SK-MEL-5 (cell line): Measurements from ENCODE around the gene TXLNG. TPM values are rescaled to one million over a fixed set of nuclear protein-coding genes. Genes with fewer than 3 reads are reported as not detected.

Experiments
- DNase-seq: peaks from one replicate; pipeline ENCODE4 v3.0.0-alpha.2; 2016; ENCODE audit warnings: low read depth, low spot score
- in situ Hi-C: cut with HindIII; loops from 2 replicates; pipeline ENCODE4 v1.10.0; 2016; ENCODE audit warnings: low sequenced_read_pairs, high pct_unique_total_duplicates, low pct_unique_long_range_greater_than_20kb
- total RNA-seq: library from RNA; depleted of rRNA; stranded (reverse); fragments of >200 nt; shearing (Covaris generic); gene quantifications from 2 replicates; pipeline ENCODE4 v1.2.3, GENCODE V29; 2014

The TXLNG gene
- total RNA-seq, 1 experiment from 2014 or later, result 15.3 TPM

DNA sequence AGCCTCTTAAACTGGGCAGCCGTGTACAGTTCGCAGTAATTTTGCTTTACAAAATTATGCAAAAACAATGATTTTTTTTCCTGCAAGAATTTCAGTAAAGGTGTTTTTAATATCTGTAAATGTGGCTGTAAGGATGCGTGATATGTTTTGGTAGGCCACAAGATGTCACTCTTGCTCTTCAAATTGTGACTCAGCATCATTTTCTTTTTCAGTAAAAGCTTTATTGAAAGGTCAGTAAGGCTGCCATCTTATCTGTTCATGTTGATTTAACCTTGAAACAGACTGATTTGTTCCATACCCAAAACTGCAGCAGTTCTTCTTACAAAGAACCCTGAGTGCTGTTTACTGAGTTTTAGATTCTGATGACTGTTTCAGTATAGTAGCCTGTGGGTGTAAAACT lies 39.9 kb downstream of the TXLNG start:
- in situ Hi-C loops, result no loop called here
- DNase-seq, result peak; percentile 65

DNA sequence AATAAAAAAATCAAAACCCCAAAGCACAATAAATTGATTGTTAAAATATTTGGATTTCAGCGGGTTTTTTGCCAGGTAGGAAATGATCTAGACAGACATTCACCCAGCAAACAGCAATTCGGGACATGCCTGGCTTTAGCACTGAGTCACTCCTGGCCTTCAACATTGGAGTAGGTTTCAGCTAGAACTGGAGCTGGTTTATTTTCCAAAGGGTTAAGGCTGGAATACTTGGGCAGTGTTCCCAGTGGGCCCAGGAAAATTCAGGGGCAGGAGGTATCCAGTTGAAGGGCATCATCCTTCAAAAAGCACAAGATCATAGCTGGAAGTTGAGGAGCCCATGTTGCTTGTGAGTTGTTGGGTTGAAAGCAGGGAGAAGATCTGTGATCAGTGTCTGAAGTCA lies 41.0 kb downstream of the TXLNG start:
- in situ Hi-C loops, result no loop called here
- DNase-seq, result no peak

DNA sequence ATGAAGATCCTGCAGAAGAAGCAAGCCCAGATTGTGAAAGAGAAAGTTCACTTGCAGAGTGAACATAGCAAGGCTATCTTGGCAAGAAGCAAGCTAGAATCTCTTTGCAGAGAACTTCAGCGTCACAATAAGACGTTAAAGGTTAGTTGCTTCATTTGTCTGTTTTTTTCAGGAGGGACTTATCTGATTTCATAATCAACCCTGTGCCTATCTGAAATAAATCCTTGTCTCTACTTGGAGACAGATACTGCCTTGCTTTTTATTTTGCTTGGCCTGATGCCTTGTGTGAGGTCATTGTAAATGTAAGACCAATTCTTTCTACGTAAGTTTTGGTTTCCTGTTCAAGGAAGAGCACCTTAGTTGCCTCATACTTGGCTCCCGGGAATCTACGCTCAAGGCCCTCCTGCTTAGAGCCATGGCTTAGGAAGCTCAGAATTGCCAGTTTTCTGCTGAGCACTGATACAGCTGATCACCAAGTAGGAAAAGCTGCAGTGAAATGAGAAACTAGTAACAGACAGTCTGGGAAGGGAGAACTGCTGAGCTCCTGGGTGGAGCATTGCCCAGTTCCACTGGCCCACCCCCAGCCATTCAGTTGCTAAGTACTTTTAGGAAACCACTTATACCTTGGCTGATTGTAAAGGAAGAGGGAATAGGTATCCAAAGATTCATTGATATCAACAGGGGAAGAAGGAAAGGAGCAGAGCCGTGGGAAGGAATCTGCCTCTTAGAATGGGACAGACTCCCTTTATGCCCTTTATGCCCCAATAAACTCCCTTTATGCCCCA lies 42.0 kb downstream of the TXLNG start:
- peak; percentile 58 for DNase-seq

DNA sequence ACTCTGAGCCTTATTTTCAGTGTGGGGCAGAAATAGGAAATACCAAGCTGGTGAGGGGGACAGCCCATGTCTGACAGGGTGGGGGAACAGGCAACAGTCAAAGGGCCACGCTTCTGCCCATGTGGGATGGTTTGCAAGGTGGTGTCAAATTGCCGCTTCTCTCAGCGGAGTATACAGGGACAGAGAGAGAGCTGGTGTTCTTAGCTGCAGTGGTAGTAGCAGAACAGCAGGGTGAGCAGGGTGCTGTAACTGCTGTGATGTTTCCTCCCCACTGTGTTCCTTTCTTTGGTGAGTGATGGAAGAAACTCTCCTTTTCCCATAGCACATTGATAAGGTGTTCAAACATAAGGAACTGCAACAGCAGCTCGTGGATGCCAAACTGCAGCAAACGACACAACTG lies 46.0 kb downstream of the TXLNG start:
- DNase-seq, result no peak
- in situ Hi-C loops, result no loop called here

More for the DNA sequence above, 42.0 kb downstream of the TXLNG start:
- in situ Hi-C loops, result no loop called here

DNA sequence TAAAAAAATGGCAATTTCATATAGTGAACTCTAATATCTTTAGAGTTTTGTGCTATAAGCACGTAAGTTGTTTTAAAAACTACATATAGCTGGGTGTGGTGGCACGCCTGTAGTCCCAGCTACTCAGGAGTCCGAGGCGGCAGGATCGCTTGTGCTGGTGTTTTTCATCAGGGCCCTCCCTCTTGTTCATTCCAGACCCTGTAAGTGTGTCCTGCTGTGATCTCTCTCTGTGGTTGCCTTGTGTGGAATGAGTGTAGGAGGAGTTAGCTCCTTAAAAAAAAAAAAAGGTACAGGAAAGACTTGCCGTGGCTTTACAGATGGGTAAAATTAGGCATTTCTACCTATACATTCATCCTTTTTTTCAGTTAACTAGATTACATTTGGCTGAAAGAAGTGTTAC lies 48.5 kb downstream of the TXLNG start:
- DNase-seq, result no peak
- in situ Hi-C loops, result no loop called here

DNA sequence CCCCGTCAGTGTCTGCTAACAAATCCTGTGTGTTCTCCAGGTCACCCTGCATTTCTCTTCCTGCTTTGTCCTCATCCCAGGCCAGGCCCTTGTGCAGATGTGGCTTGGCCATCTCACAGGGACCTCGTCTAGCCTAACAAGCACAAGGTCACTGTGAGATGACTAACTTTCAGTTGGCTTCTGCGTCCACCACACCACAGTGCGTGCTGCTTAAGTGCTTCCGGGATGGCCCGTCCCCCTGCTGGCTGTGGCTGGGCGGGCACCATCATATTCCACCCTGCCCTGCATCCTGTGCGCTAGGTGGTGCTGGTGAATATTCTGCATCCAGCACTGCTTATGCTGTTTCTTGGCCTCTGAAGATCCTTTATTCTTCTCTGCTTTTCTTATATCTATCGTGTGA lies 50.1 kb downstream of the TXLNG start:
- DNase-seq, result peak; percentile 65
- in situ Hi-C loops, result no loop called here

DNA sequence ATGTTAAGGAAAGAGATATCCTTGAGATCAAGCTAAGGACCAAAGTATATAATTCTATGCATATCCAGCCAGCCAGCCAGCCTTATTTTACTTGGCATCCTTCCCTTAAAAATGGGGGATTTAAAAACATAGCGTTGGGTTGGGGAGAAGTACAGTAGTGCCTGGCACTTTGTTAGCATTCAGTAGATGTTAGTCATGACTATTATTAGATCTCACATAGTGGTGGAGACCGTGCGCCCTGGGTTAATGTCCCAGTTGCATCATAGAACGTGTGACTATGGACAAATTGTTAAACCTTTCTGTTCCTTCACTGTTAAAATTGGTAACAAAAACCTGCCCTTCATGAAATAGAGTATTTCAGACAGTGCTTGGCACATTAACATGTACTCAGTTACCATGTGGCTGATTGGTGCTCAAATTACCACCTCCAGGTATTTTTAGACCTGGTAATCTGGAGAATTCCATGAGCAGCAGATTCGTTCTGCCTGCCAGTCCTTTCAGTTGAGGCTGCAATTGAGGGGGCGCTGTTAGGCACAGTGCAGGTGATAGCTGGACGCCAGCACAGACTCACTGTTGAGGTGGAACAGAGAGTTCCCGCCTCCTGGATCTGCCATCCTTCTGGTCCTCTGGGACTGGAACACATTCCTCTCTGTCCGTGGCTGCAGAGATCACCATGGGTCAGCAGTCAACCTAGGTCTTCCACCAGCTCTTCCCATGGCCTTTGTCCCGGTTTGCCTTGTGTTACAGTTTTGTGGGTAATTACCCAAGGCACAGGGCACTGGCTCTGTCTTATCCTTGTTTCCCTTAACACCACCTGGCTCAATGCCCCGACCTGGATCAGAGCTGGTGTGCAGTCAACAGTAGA lies 52.2 kb downstream of the TXLNG start:
- in situ Hi-C loops, result no loop called here
- no peak for DNase-seq

DNA sequence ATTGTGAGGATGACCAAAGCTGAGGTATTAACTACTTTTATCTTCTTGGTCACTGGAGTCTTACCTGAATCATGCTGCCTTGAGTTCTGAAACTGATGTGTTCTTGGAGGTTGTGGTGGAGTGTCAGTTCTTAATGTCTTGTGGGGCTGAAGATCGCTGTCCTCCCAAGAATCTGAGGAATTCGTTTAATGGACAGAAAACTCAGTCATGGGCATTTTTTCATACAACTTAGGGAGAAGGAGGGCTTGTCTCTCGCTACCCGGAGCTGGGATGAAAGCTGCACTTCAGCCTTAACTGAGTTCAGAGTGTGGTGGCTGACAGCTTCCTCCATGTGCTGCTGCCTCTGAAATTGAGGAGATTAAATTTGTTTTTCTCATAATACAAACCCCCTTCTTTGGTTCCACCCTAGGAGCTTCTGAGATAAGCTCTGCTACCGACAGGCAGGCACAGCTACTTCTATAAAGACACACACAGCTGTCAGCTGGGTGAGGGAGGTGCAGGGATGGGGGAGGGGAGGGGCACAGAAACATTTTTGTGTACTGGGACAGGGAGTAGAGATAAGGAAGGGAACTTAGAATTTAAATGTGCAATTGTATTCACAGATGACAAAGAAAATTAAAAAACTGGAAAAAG lies 53.1 kb downstream of the TXLNG start:
- no peak for DNase-seq
- in situ Hi-C loops, result no loop called here

DNA sequence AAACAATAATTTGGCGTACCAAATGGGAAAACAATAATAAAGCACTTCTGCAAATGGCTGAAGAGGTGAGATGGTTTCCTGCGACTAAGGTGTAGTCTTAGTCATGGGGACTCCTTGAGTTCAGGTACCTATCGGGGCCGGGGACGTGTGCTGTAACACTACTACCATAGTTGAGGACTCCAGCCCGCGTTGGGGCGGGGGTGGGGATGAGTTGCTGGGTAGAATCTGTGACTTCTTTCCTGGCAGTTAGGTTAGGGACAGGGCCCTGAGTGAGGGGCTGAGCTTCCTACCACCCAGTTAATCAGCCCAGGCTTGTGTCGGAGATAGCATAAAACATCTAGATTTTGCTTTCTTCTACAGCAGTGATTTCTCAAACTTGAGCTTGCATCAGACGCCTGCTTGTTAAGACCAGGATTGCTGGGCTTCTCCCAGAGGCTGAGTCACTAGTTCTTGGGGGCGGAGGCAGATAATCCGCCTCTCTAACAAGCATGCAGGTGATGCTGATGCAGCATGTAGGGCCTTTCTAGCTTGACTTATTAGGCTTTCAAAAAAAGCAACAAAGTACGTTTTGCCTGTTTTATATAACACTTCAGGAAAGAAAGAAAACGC lies 53.7 kb downstream of the TXLNG start:
- DNase-seq, result no peak
- in situ Hi-C loops, result no loop called here

DNA sequence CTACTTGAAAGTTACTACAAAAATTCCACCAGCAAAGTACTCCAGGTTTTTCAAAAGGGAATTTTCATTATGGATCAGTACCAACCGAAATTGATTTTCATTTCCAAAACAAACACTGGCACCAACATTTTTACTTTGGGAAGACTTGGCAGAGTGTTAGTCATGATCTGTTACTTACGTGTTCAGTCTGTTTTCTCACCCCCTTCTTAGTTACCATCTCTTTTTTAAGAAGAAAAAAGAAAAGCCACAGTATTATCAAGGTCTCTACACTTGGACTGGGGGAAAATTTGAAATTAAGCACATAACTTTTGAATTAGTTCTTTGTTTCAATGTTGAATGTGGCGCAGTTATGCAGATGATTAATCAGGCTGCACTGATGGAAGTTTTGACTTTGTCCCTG lies 56.4 kb downstream of the TXLNG start:
- in situ Hi-C loops, result no loop called here

DNA sequence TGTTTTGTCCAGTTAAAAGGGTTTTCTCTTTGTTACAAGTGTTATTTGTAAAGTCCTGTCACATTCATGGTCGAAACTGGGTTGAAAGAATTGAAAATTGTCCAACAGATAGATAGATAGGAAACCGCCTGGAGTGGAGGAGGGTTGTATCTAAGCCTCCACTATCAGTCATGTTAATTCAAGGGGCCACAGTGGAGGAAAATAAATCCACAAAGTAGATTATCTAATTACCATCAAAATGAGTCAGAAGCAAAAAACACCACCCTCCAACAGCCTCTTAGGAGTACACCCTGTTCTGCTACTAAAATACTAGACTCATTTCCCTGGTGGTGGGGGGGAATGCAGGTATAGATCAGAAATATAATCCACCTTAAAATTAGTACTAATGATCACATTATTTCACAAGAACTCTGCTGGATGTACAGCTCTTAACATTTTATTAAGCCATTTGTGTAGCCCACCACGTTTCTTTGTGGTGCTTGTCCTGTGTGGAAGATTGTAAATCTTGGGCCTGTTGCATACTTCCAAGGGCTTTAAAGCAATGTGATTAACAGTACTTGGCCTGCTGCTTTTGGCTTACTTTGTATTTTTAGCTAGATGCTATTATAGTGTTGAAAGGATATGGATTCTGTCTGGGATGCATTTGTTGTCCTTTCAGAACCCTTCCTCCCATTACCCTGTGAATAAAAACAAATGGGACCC lies 57.1 kb downstream of the TXLNG start:
- in situ Hi-C loops, result no loop called here
- DNase-seq, result no peak

More for the DNA sequence above, 56.4 kb downstream of the TXLNG start:
- no peak for DNase-seq

DNA sequence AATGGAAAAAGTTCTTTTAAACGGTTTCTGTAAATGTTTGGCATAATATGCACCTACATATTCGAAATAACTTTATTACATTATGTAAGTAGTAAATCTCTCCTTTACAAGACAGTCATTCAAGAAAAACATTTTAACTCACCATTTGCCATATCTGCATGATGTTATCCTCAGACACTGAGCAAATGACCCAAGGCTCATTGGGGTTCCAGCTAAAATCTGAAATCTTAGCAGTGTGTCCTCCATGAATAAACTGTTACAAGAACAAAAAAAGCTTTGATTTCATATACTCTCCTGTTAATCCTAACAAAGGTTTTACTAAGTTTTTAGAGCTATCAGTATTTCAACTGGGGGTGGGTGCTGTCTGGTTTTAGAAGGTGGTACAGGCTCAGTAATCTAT lies 59.4 kb downstream of the TXLNG start:
- in situ Hi-C loops, result no loop called here
- DNase-seq, result no peak

DNA sequence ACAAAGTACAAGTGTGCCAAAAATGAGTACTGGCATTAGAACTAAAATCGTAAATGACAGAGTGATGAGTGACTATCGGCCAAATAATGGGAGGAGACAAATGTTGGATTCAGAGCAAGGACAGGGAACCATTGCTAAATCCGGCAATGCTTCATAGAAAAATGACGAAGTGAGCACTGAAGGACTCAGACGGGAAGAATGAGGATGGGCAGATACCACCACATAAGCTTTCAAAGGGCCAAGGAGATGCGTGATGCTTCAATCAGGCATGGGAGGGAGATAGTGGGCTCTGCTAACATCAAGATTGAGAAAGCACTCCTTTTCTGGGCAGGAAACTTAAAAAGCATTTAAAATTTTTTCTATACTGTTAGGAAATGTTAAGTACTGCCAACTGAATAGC lies 62.3 kb downstream of the TXLNG start:
- DNase-seq, result no peak
- in situ Hi-C loops, result no loop called here

DNA sequence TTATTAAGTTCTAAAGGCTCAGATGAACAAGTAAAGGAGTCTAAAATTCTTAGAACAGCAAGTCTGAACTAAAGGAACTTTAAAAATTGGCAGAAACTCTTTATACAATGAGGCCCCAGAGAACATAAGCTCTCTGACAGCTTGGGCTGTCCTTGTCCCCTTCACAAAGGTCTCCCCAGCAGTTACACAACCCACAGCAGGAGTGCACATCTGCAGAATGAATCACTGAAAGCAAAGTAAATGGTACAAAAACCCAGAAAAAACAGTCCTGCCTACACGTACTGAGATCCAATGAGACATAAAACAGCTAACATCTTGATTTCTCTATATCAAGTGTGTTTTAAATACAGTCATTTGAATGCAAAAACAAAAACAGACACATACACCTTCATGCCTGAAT lies 65.2 kb downstream of the TXLNG start:
- in situ Hi-C loops, result no loop called here
- no peak for DNase-seq

DNA sequence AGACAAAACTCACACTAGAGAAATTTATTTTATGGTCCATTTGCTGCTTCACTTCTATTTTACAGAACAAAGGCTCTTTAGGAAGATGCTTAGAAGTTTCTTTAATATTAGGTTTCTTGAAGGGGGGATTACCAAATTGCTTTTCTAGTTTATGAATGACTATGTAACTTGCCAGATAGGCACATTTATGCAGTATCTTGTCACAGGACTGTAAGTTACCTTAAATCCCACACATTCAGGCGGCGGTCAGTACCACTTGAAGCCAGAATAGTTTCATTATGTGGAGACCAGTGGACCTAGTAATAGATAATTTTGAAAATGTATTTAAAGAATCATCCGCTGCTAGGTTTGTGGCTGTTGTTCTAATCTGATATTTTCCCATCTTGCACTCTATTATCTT lies 65.6 kb downstream of the TXLNG start:
- in situ Hi-C loops, result no loop called here
- no peak for DNase-seq

DNA sequence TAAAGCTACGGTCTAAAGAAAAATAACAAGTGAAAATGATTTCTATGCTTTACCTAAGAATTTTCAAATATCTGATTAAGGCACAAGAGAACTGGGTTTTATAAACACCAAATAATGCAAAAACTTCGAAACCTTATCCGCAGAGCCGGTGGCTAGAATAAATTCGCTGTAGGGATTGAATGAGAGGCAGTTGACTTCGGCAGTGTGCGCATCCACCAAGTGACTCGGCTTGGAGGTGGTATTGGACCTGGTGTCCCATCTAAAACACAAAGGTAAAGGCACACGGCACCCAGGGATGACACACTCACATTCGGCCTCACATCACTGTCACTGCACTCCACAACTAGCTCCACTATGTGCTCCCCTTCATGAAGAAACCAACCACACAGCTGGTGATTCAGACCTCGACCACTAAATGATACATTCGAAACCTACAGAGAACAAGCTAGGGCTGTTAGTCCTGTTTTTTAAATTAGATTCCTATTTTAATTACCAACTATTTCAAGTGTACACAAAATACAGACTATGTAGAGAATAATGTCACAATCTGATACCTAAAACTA lies 66.4 kb downstream of the TXLNG start:
- in situ Hi-C loops, result no loop called here
- no peak for DNase-seq

DNA sequence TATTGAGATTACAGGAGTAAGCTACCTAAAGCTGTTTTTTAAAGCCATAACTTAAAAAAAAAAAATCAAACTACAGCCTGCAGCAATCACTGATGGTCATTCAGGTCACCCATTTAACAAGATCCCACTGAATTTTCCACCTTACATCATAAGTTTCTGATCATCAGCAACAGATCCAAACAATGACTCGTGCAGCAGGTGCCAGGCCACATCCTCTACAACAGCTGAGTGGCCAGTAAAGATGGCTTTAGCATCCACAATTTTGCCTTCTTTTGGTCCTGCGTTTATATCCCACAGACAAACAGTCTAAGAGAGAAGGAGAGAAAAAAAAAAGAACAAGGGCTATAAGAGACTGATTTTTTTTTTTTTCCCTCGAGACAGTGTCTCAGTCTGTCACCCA lies 67.3 kb downstream of the TXLNG start:
- DNase-seq, result no peak
- in situ Hi-C loops, result no loop called here
